Endothelial cell of umbilical vein (primary cell): ENCODE results near the gene HECW1. TPM values are rescaled to one million over a fixed set of nuclear protein-coding genes. Genes with fewer than 3 reads are reported as not detected.

Source experiments
- BruUV-seq: library from RNA; stranded (reverse); fragments of 400-500 nt; replicated peaks from 2 replicates; lab custom pipeline; 2021; lab: Mats Ljungman, UMichigan
- CTCF ChIA-PET: fragments of 300-600, 350-600 bp; sonication (Branson Sonifier 250); formaldehyde crosslinking; loops from one replicate; lab custom pipeline; 2021; ENCODE audit warnings: antibody characterized with exemption, inconsistent platforms; lab: Charles Lee
- POLR2A ChIA-PET: fragments of 300-600, 350-600 bp; sonication (Branson Sonifier 250); formaldehyde crosslinking; loops from one replicate; lab custom pipeline; 2021; ENCODE audit warnings: antibody characterized with exemption, inconsistent platforms; lab: Charles Lee
- DNase-seq: peaks from one replicate; pipeline ENCODE4 v3.0.0-alpha.2; 2011; ENCODE audit warnings: low read depth, low spot score
- FAIRE-seq: peaks from 2 replicates; lab custom pipeline; 2011; peaks lifted over from hg19 to GRCh38; lab: Jason Lieb, UNC
- H2AFZ ChIP-seq: 2 replicates; pipeline ENCODE4 v1.6.0; 2012; ENCODE audit warnings: low read depth, low read length, control low read depth, inconsistent platforms
- H3K27ac ChIP-seq: 2 replicates; pipeline ENCODE4 v1.5.1; 2011; ENCODE audit warnings: low read depth, mild to moderate bottlenecking, control low read depth, low read length, moderate library complexity; ENCODE audit not compliant: insufficient read depth
- H3K27me3 ChIP-seq, 2 experiments: 2 replicates each; pipeline versions ENCODE4 v1.6.0 to v1.6.1; 2011; ENCODE audit warnings: low read length in 2 of 2, mixed read lengths in 1 of 2; ENCODE audit not compliant: control insufficient read depth in 2 of 2, insufficient read depth in 2 of 2
- H3K36me3 ChIP-seq, 2 experiments: 2 replicates in 1 of 2; 3 replicates in 1 of 2; pipeline ENCODE4 v1.5.1; 2011; ENCODE audit warnings: low read length in 2 of 2, mild to moderate bottlenecking in 1 of 2, moderate library complexity in 1 of 2; ENCODE audit not compliant: control insufficient read depth in 2 of 2, insufficient read depth in 2 of 2; ENCODE audit errors: extremely low read depth in 1 of 2
- H3K4me1 ChIP-seq: 3 replicates; pipeline ENCODE4 v1.5.1; 2011; ENCODE audit warnings: mild to moderate bottlenecking, low read length; ENCODE audit not compliant: control insufficient read depth, insufficient read depth; ENCODE audit errors: extremely low read depth
- H3K4me2 ChIP-seq: 2 replicates; pipeline ENCODE4 v1.6.1; 2011; ENCODE audit warnings: low read length, control low read depth, mixed read lengths; ENCODE audit not compliant: insufficient read depth
- H3K4me3 ChIP-seq, 3 experiments: fragments of 200-600 bp in 1 of 3; sonication (generic), shearing (Covaris generic) in 1 of 3; replicated peaks in 1 of 3; 2 replicates each; pipeline ENCODE4 v1.5.1; 2011 to 2016; ENCODE audit warnings: control low read depth in 3 of 3, low read length in 3 of 3, mild to moderate bottlenecking in 2 of 3, inconsistent platforms in 1 of 3, low read depth in 1 of 3, moderate library complexity in 1 of 3; ENCODE audit not compliant: insufficient read depth in 1 of 3
- H3K79me2 ChIP-seq: 2 replicates; pipeline ENCODE4 v1.6.0; 2012; ENCODE audit warnings: low read length, inconsistent platforms; ENCODE audit not compliant: control insufficient read depth, insufficient read depth
- H3K9ac ChIP-seq: replicated peaks from 2 replicates; pipeline ENCODE3; 2011; ENCODE audit warnings: low read length, control low read depth; ENCODE audit not compliant: insufficient read depth; ENCODE audit errors: extremely low read depth
- H3K9me1 ChIP-seq: replicated peaks from 3 replicates; pipeline ENCODE4 v1.6.0; 2011; ENCODE audit warnings: mild to moderate bottlenecking, low read length; ENCODE audit not compliant: control insufficient read depth, insufficient read depth; ENCODE audit errors: extremely low read depth
- H3K9me3 ChIP-seq: replicated peaks from 2 replicates; pipeline ENCODE4 v1.5.1; 2012; ENCODE audit warnings: low read length, inconsistent platforms; ENCODE audit not compliant: control insufficient read depth, insufficient read depth
- H4K20me1 ChIP-seq: replicated peaks from 2 replicates; pipeline ENCODE3; 2011; ENCODE audit warnings: mild to moderate bottlenecking, low read length; ENCODE audit not compliant: control insufficient read depth, insufficient read depth; ENCODE audit errors: extremely low read depth
- EZH2 ChIP-seq: IDR thresholded peaks from 2 replicates; pipeline ENCODE4 v1.6.1; 2012; ENCODE audit warnings: borderline replicate concordance, low read depth, mild to moderate bottlenecking, moderate library complexity, low read length, inconsistent platforms; ENCODE audit not compliant: severe bottlenecking
- FOS ChIP-seq: IDR thresholded peaks from 2 replicates; pipeline ENCODE4 v1.6.1; 2011; ENCODE audit warnings: mild to moderate bottlenecking, low read length, moderate library complexity, borderline replicate concordance; ENCODE audit not compliant: insufficient read depth
- GATA2 ChIP-seq: IDR thresholded peaks from 2 replicates; pipeline ENCODE4 v1.7.0; 2011; ENCODE audit warnings: low read depth, mild to moderate bottlenecking, moderate library complexity, mixed read lengths, low read length; ENCODE audit not compliant: insufficient read length, insufficient read depth
- JUN ChIP-seq: IDR thresholded peaks from 2 replicates; pipeline ENCODE4 v1.6.1; 2011; ENCODE audit warnings: borderline replicate concordance, low read depth; ENCODE audit not compliant: insufficient read length, insufficient read depth
- MAX ChIP-seq: IDR thresholded peaks from 2 replicates; pipeline ENCODE4 v1.6.1; 2011; ENCODE audit not compliant: insufficient read depth, insufficient read length
- MYC ChIP-seq: IDR thresholded peaks from one replicate; pipeline ENCODE4 v1.6.1; 2011; ENCODE audit warnings: mild to moderate bottlenecking, low read depth, low read length
- POLR2A ChIP-seq: IDR thresholded peaks from 2 replicates; pipeline ENCODE4 v1.6.1; 2012; ENCODE audit warnings: low read depth, mild to moderate bottlenecking, control low read depth, low read length
- POLR2AphosphoS5 ChIP-seq: IDR thresholded peaks from 2 replicates; pipeline ENCODE4 v1.6.1; 2012; ENCODE audit warnings: low read depth, mild to moderate bottlenecking, control low read depth, low read length, moderate library complexity; ENCODE audit not compliant: insufficient read depth
- dilution Hi-C: fragments of 300-500 bp; cut with MboI; formaldehyde crosslinking; loops from one replicate; pipeline ENCODE4 v1.15.0; 2019; ENCODE audit warnings: low sequenced_read_pairs; ENCODE audit not compliant: extremely low pct_ligation_motif_present
- intact Hi-C: fragments of 100-400 bp; cut with micrococcal nuclease; formaldehyde crosslinking; loops from one replicate; pipeline ENCODE4 v1.10.0; 2022
- polyA plus RNA-seq, 4 experiments: library from polyadenylated mRNA; depleted of rRNA in 3 of 4; stranded (reverse) in 3 of 4; unstranded in 1 of 4; fragments of >200 nt; gene quantifications; 2 replicates each; pipeline versions ENCODE4 v1.2.1 to v1.2.3, GENCODE V29; 2011 to 2012; ENCODE audit warnings: missing spikeins in 1 of 4
- total RNA-seq: library from RNA; stranded (reverse); gene quantifications from 2 replicates; pipeline ENCODE4 v1.2.3, GENCODE V29; 2021

HECW1 gene
- total and polyA plus RNA-seq, 2 donors (not counting 3 experiments of a cell fraction or from before 2014, with no cell fraction given): not detected

GRCh38 chr7:43265139-43265538 lies 152.7 kb downstream of the HECW1 start:
- FAIRE-seq (no peak), DNase-seq (no peak)
- peaks cover 3 to 7% of the 10 kb centered on the region in 2 experiments for H3K27me3 ChIP-seq
- H3K4me3 ChIP-seq: no peak overlapping the region
- no peak overlapping the region for H3K27ac ChIP-seq
- no TSS peak for BruUV-seq
- TF ChIP-seq MYC (no peak), FOS (no peak), GATA2 (no peak), JUN (no peak), POLR2A (no peak), POLR2AphosphoS5 (no peak), MAX (no peak), EZH2 (no peak)
- no peaks in the 10 kb centered on the region for H3K79me2 ChIP-seq
- no peaks in the 10 kb centered on the region for H3K4me1 ChIP-seq
- CTCF ChIA-PET: interaction anchor here (1.7 to 2.4 kb wide), 2 partner anchors 9 to 324 kb away, joined by 3 to 9 read pairs; no protein-coding TSS in a partner anchor
- no peak overlapping the region for H3K9ac ChIP-seq
- POLR2A ChIA-PET: no interaction called here
- H2AFZ ChIP-seq: no peak overlapping the region
- no peaks in the 10 kb centered on the region for H3K9me1 ChIP-seq
- no peaks in the 10 kb centered on the region for H3K36me3 ChIP-seq
- no peak overlapping the region for H3K4me2 ChIP-seq
- intact Hi-C loops: no loop called here
- no peaks in the 10 kb centered on the region for H4K20me1 ChIP-seq
- H3K9me3 ChIP-seq: no peaks in the 10 kb centered on the region
- dilution Hi-C loops: no loop called here
